ENCODE results near the gene SCAF1.
"Not testable (repeated sequence)": the region's sequence is repeated elsewhere in the genome, so short reads cannot be mapped to it uniquely, and the experiment has no call there.

The SCAF1 gene

DNA sequence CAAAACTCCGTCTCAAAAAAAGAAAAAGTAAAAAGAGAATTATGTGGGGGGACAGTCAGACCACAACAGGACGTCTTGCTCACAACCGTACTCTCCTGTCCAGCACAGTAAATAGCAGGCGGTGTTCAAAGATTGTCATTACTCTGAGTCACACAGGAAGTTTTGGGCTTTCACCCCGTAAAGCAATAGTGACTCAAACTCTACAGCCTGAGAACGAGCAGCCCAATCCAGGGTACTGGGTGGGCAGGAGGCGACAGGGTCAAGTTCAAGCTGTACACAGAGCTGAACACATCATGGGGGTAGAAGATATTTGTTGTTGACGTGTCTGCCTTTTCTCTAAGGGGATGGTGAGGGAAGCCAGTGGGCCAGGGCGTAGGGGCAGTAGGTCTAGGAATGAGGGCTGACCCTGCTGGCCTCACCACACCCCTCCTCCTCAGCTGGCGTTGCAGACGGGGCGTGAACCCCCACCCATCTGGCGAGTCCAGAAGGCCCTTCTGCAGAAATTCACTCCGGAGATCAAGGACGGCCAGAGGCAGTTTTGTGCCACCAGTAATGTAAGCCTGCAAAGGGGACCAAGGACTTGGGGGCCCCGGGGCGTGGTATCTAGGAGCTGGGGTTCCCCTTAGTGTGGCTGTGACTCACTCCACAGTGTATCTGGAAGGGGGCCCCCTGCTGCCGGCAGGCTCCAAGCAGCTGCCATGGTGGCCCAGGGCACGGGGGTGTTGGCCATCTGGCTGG is 27.7 kb upstream of the SCAF1 start:
- DNase-seq (ENCODE audit: low read depth), result no peak

DNA sequence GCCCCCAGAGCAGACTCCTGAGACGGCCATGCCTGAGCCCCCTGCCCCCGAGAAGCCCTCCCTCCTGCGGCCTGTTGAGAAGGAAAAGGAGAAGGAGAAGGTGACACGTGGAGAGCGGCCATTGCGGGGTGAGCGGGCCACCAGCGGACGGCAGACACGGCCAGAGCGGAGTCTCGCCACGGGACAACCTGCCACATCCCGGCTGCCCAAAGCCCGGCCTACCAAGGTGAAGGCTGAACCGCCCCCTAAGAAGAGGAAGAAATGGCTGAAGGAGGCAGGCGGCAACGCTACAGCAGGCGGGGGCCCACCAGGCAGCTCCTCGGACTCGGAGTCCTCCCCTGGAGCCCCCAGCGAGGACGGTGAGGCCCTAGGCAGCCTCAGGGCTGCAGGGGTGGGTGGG is 26.1 kb upstream of the SCAF1 start:
- no peak for DNase-seq (ENCODE audit: low read depth)

DNA sequence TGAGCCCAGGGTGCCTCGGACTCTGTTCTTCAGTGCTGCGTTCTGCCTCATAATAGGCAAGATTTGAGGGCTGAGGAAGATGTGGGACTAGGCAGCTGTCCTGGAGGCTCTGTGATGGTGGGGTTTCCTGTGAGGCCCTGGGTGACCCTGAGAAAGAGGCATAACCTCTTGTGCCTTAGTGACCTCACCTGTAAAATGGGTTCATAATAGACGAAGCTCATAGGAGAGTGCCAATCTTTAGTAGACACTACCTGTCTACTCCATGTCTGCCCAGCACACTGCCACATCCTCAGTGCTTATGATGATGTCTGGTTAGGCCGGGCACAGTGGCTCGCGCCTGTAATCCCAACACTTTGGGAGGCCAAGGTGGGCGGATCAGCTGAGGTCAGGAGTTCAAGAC is 25.5 kb upstream of the SCAF1 start:
- no peak for DNase-seq (ENCODE audit: low read depth)

DNA sequence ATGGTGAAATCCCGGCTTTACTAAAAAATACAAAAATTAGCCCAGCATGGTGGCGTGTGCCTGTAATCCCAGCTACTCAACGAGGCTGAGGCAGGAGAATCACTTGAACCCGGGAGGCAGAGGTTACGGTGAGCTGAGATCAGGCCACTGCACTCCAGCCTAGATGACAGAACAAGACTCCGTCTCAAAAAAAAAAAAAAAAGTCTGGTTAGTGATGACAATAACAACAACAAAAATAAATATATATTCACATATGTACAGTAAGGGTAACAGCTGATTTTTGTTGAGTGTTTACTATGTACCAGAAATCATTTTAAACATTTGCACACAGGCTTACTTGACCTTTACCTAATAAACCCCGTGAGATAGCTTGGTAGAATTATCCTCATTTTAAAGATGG is 25.1 kb upstream of the SCAF1 start:
- no peak for DNase-seq (ENCODE audit: low read depth)

DNA sequence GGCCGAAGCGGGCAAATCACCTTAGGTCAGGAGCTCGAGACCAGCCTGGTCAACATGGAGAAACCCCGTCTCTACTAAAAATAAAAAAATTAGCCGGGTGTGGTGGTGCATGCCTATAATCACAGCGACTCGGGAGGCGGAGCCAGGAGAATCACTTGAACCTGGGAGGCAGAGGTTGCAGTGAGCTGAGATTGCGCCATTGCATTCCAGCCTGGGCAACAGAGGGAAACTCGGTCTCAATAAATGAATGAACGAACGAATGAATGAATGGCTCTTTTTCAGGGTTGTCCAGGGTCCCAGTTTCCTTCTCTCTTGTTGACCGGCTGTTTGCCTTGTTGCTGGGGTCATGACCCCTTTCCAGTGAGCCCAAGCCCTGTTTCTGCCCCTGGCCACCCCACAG is 24.1 kb upstream of the SCAF1 start:
- DNase-seq (ENCODE audit: low read depth), result not testable (repeated sequence)

DNA sequence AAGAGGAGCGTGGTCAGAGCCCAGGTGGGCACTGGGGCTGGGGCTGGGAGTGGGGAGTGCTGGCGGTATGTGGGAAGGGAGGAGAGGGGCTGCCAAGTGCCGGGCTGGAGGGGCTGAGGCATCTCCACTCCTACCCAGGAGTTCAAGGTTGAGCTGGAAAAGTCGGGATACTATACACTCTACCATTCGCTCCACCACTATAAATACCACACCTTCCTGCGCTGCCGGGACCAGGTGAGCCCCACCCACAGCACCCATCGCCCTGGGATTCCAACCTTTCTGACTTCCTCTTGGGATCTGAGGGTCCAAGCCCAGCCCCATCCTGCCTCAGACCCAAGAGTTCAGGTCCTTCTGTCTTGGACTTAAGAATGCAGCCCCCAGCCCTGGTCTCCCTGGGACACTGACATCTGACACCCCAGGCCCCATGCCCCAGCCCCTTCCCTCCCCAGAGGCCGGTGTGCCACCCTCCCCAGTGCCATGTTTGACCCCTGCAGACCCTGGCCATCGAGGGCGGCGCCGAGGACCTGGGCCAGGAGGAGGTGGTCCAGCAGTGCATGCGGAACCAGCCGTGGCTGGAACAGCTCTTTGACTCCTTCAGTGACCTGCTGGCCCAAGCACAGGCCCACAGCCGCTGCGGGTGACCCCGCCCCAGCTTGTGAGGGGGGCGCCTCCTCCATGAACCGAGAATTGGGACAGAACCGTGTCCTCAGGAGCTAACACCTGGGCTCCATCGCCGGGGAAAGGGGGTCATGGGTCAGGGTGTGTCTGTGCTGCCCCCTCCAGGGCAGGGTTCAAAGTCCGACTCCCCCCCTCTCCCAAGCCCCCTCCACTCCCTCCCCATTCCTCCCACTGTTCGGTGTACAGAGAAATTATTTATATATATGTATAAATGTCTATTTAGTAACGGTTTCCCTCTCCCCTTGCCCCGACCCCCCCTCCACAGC is 16.8 kb upstream of the SCAF1 start:
- no peak for DNase-seq (ENCODE audit: low read depth)

DNA sequence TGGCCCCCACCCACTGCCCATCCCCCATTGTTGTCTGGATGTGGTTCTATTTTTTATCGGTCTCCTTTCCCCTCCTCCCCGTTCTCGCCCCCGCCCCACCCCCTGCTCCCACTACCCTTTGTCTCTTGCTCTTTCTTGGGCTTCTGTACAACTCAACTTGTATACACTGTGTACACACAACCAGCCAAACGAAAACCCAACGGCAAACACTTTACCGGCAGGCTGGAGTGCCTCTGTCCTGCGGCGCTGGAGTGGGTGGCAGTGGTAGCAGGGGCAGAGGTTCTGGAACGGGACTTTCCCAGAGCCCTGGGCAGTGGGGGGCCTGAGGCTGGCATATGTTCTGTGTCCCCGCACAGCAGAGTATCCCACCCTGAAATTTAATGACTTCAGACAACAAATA is 15.8 kb upstream of the SCAF1 start:
- DNase-seq (ENCODE audit: low read depth), result no peak

DNA sequence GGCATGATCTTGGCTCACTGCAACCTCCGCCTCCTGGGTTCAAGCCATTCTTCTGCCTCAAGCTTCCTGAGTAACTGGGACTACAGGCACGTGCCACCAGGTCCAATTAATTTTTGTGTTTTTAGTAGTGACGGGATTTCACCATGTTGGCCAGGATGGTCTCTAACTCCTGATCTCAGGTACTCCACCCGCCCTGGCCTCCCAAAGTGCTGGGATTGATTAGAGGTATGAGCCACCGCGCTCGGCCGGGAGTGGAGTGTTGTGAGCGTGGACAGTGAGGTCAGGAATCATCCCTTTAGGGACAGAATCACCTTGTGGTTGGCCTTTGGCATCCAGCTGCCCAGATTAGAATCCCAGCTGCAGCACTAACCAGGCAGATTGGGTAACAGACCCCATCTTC is 12.3 kb upstream of the SCAF1 start:
- DNase-seq (ENCODE audit: low read depth), result no peak

DNA sequence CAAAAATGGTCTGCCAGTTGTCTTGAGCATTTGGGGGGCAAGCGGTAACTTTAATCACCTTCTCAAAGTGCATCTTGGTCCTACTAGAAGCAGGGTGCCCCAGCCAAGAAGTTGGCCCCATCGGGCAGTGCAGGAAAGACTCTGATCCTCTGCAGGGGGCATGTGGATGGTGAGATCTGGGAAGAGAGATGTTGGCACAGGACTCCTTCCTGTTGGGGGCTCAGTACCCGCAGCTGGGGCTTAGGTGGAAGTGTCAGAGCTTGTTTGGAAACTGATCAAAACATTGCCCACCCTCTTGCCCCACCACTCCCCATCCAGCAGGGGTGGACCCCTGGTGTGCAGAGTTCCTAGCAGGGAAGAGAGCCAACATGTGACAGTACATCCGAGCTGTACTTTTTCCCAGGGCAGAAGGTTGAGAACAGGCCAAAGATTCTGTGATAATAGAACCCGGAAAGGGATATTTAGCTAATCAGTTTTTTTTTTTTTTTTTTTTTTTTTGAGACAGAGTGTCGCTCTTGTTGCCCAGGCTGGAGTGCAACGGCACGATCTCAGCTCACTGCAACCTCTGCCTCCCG is 10.9 kb upstream of the SCAF1 start:
- DNase-seq (ENCODE audit: low read depth), result no peak

DNA sequence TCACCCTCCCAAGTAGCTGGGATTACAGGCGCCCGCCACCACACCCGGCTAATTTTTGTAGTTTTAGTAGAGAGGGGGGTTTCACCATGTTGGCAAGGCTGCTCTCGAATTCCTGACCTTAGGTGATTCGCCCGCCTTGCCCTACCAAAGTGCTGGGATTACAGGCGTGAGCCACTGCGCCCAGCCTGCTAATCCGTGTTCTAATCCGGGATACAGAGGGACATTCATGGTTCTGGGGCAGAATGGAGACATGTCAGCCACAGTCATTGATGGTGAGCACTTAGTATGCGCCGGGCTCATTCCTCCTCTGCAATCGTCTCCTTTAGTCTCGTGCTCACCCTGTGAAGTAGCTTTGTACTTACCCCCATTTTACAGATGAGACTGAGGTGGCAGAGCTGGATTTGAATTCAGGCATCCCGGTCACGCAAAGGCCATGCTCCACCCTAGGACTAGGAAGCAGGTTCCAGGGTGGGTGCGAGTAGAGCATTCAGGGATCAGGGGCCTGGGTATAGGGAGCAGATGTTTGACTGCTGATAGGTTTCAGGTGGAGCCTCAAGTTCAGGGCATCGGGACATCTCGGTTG is 10.3 kb upstream of the SCAF1 start:
- DNase-seq (ENCODE audit: low read depth), result no peak

DNA sequence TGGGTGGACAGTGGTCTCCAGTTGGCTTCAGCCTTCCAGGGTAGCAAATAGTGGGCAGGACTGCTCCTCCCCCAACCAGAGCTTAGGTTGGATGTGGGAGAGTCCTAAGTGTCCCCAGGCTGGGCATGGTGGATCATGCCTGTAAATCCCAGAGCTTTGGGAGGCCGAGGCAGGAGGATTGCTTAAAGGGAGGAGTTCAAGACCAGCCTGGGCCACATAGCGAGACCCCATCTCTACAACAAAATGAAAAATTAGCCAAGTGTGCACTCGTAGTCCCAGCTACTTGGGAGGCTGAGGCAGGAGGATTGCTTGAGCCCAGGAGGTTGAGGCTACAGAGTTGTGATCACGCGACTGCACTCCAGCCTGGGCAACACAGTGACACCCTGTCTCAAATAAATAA is 9.4 kb upstream of the SCAF1 start:
- DNase-seq (ENCODE audit: low read depth), result no peak

DNA sequence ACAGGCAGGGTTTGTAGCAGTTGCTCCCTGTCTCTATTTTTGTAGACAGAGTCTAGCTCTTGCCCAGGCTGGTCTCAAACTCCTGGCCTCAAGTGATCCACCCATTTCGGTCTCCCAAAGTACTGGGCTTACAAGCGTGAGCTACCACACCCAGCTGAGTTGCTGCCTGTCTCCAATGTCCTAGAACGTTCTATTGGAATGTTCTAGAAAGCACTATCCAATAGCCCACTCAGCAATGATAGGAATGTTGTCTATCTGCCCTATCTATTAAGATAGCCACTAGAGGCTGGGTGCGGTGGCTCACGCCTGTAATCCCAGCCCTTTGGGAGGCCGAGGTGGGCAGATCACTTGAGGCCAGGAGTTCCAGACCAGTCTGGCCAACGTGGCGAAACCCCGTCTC is 8.7 kb upstream of the SCAF1 start:
- not testable (repeated sequence) for DNase-seq (ENCODE audit: low read depth)

DNA sequence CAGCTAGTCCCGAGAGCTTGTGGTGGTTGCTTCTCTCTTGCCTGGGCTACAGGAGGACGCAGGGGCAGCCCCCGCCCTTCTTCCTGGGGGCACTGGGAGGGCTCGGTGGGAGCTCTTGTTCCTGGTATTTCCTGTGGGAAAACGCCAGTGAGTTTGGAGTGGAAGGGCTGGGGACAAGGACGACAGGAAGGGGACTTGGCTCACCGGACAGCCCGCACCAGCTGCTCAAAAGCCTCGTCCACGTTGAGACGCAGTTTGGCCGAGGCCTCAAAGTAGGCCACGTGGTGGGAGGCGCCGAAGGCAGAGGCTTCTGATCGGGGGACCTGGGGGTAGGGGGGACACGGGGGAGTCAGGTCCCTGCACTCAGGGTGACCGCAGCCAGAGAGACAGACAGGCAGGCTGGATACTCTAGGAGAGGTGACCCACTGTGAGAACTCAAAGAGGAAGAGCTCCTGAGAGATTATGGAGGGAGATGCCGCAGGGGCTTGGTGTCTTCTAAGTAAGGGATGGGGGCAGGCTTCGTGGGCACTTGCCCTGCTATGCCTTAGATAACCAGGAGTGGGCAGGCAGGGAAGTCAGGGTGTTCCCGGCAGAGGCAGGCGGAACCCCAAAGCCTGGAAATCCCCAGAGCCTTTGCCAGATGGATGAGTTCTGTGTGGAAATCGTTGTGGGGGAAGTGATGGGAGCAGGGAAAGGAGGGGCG is 6.3 kb upstream of the SCAF1 start:
- no peak for DNase-seq (ENCODE audit: low read depth)

DNA sequence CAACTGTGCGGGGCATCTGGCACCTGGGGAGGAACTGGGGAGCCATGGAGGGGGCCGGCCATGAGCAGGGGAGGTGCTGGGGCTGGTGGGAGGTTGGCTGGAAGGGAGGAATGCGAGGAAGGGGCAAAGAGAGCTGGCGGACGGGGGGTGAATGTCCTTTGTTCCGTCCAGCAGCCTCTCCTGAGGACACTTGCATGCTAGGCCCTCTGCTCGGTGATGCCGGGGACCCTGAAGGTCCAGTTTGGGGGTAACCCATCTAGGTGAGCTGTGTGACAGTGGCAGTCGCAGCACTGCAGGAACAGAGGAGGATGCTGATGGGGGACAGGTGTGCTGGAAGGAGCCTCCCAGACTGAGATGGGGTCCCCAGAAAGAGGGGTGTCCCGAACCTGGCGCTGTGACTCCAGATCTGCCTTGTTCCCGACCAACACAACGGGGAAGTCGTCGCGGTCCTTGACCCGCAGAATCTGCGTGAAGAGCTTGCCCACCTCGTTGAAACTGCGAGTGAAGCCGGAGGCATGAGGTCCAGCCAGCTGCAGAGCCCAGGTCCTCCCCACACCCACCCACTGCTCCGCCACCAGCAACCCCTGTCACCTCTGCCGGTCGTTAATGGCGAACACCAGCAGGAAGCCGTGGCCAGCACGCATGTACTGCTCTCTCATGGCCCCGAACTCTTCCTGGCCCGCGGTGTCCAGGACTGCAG is 5.6 kb upstream of the SCAF1 start:
- no peak for DNase-seq (ENCODE audit: low read depth)

DNA sequence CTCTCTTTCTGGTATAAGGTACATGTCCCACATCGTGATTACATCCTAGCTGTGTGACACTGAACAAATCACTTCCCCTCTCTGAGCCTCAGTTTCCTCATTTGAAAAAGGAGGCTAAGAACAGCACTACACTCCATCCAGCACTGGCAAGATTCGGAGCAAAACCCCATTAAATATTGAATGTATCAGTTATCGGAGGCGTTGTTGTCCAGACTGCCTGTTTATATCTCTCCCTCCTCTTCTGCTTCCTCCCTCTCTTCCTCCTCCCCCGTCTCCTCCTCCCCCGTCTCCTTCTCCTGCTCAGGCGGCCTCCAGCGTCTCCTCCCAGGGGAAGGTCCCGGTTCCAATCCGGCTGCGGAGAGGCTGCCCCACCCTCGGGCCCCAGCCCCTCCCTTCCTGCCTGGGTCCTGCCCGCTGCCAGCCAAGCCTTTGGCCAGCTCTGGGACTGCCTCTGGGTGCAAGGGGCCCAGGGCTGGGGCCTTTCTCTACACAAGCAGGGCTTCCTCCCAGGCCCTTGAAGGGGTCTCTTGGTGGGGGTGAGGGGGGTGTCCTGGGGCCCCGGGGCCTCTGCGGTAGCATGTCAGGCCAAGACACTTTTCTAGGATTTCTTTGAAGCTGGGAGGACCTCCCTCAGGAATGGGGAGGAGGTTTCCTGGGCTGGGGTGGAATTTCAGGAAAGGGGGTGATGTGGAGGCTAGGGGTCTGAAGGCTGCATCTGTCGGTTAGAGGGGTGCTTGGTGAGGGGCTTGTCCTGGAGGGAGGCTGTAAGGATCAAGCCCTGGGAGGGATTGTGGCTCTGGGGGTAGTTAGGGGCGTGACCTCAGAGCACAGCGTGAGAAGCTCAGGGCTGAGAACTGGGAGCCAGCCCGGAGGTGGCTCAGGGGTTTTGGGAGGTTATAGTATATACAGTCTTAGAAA is 3.9 kb upstream of the SCAF1 start:
- DNase-seq (ENCODE audit: low read depth), result no peak

DNA sequence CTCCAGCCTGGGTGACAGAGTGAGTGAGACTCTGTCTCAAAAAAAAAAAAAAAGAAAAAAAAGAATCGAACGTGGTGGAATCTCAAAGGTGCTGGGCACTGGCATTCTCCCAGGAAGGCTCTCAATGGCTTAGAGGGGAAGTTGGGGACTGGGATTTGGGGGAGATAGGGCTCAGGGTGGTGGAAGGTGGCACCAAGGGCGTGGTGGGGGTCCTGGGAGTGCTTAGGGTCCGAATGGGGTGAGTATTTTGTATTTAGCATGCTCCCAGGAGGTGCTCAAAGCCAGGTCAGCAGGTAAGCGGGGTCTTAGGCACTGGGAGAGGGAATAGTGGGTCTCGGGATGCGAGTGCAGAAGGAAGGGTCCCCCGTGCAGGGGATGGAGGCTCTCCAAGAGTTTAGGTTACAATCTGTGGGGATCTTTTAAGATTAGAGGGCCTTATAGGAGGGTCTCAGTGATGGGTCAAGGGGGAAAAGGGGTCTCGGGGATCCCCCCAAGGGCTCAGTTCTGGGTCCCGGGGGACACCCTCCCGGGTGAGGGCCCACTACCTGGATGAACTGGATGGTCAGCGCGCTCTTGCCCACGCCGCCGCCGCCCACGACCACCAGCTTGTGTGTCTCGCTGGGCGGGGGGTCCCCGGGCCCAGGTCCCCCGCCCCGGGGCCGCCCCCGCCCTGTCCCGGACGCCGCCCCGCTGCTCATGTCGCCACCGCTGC is 2.5 kb upstream of the SCAF1 start:
- DNase-seq (ENCODE audit: low read depth), result no peak

DNA sequence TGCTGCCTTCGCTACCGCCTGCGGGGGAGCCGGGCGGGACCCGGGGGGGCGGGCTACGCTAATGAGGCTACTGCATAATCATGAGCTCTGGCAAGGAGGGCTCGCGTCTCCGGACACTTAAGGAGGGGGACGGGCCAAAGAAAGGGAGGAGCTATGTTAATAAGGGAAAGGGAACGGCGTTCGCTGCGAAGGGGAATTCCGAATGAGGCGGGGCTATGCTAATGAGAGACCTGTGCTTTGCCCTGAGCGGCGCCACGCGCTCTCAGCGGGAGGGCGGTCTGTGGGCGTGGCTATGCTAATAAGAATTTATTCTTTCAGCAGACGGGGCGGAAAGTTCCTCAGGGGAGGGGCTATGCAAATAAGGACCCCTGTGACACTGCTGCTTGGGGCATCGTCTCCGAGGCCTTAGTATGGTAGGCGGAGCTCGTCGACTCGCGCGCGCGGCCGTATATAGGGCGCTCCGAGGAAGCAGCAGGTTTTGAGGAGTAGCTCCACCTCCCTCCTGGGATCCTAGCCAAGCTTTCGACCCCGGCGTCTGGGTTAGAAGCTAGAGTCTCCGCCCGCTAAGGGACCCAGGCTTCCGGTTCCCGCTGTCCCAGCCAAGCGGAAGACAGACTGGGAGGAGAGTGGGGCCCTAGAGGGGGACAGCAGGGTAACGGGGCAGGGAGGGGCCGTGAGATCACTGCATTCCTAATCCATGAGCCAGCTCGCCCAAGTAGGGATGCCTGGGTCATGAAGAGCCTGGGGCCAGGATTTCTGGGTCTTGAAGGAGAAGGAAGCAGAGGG is 1.7 kb upstream of the SCAF1 start, which contains the start of gene RRAS:
Gene RRAS, minus strand, starts transcription at position 31 of the 786 bp plus-strand sequence. CDS start 45 bp downstream, outside the sequence.
- DNase-seq (ENCODE audit: low read depth), result peak; percentile 99

DNA sequence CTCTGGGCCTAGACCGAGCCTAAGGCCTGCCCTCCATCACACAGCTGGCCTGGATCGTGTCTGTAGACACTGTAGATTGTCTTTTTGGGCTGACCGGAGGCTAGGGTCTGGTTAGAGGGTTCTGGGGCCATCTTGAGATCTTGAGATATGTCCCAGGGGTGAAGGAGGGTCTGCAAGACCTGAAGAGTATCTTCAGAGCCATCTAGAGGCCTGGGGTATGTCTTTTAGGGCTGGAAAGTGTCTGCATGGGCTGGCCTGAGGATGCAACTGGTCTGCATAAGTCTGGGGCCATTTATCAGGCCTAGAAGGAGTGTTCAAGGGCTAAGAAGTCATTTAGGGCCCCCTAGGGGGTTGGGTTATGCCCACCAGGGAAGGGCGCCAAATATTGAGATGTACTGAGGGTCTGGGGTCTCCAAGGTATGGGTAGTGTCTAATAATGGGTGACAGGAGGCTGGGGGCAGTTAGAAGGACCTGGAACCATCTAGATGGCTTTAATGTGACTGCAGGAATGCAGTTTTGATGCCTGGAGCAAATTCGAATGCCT is 555 bp downstream of the SCAF1 start:
- DNase-seq (ENCODE audit: low read depth), result no peak

Data from activated T-helper 1 cell treated with Interleukin-2 at 50 U/mL for 16 hours (primary cell).